H1 (cell line): ENCODE results near the gene HTR1D. TPM values are rescaled to one million over a fixed set of nuclear protein-coding genes. Genes with fewer than 3 reads are reported as not detected.

ENCODE experiments used
- CTCF ChIA-PET: fragments of 300-600 bp; sonication (Branson Sonifier 250); formaldehyde crosslinking; loops from one replicate; lab custom pipeline; 2021; ENCODE audit not compliant: partially characterized antibody; lab: Charles Lee
- POLR2A ChIA-PET: fragments of 300-600 bp; sonication (Branson Sonifier 250); formaldehyde crosslinking; loops from one replicate; lab custom pipeline; 2021; ENCODE audit warnings: inconsistent platforms; ENCODE audit not compliant: partially characterized antibody; lab: Charles Lee
- DNase-seq, 2 experiments: peaks; one replicate each; pipeline versions ENCODE4 v3.0.0 to v3.0.0-alpha.2; 2010 to 2022; ENCODE audit warnings: low spot score in 2 of 2, low read depth in 1 of 2, mixed read lengths in 1 of 2
- FAIRE-seq: peaks from 2 replicates; lab custom pipeline; 2011; peaks lifted over from hg19 to GRCh38; lab: Jason Lieb, UNC
- H2AFZ ChIP-seq: 2 replicates; pipeline ENCODE4 v1.8.1; 2012; ENCODE audit warnings: low read length, inconsistent platforms
- H2AK5ac ChIP-seq: 2 replicates; pipeline ENCODE4 v1.6.1; 2013; ENCODE audit warnings: low read depth, low read length
- H2BK120ac ChIP-seq: replicated peaks from 2 replicates; pipeline ENCODE3; 2013; ENCODE audit warnings: low read depth, low read length, inconsistent platforms
- H2BK12ac ChIP-seq: 2 replicates; pipeline ENCODE4 v1.6.1; 2013; ENCODE audit warnings: low read depth, low read length
- H2BK15ac ChIP-seq: 2 replicates; pipeline ENCODE4 v1.6.1; 2013; ENCODE audit warnings: low read length
- H2BK20ac ChIP-seq: 2 replicates; pipeline ENCODE4 v1.6.1; 2013; ENCODE audit warnings: low read length
- H2BK5ac ChIP-seq: 2 replicates; pipeline ENCODE4 v1.6.1; 2013; ENCODE audit warnings: low read depth, low read length
- H3K14ac ChIP-seq: 2 replicates; pipeline ENCODE4 v1.6.1; 2013; ENCODE audit warnings: inconsistent platforms; ENCODE audit not compliant: insufficient read length
- H3K18ac ChIP-seq: 2 replicates; pipeline ENCODE4 v1.6.1; 2013; ENCODE audit warnings: low read length; ENCODE audit errors: extremely low read depth
- H3K23ac ChIP-seq: 2 replicates; pipeline ENCODE4 v1.6.1; 2013; ENCODE audit warnings: inconsistent platforms; ENCODE audit not compliant: insufficient read length
- H3K23me2 ChIP-seq: 2 replicates; pipeline ENCODE4 v1.6.1; 2013; ENCODE audit warnings: low read depth, low read length
- H3K27ac ChIP-seq: 2 replicates; pipeline ENCODE4 v1.6.1; 2011; ENCODE audit warnings: low read depth, low read length, inconsistent platforms
- H3K27me3 ChIP-seq, 4 experiments: replicated peaks in 1 of 4; 1 replicate in 1 of 4; 2 replicates in 3 of 4; pipeline versions ENCODE4 v1.6.1 to v1.8.1; 2011 to 2013; ENCODE audit warnings: low read length in 3 of 4, mild to moderate bottlenecking in 3 of 4, inconsistent platforms in 2 of 4, mixed read lengths in 2 of 4, moderate library complexity in 1 of 4; ENCODE audit not compliant: control insufficient read depth in 3 of 4, insufficient read depth in 3 of 4; ENCODE audit errors: extremely low read depth in 1 of 4
- H3K36me3 ChIP-seq, 4 experiments: 2 replicates each; pipeline versions ENCODE4 v1.6.1 to v1.8.1; 2011 to 2013; ENCODE audit warnings: mild to moderate bottlenecking in 4 of 4, low read length in 3 of 4, moderate library complexity in 2 of 4, control low read depth in 1 of 4, inconsistent platforms in 1 of 4; ENCODE audit not compliant: insufficient read depth in 4 of 4, control insufficient read depth in 2 of 4
- H3K4ac ChIP-seq: replicated peaks from 2 replicates; pipeline ENCODE3; 2013; ENCODE audit warnings: low read length, low read depth, mixed read lengths, inconsistent platforms; ENCODE audit not compliant: insufficient read length
- H3K4me1 ChIP-seq, 4 experiments: replicated peaks in 1 of 4; 1 replicate in 1 of 4; 2 replicates in 3 of 4; pipeline versions ENCODE4 v1.6.1 to v1.8.1; 2011 to 2013; ENCODE audit warnings: low read length in 3 of 4, inconsistent platforms in 2 of 4, mixed read lengths in 1 of 4; ENCODE audit not compliant: insufficient read depth in 4 of 4, control insufficient read depth in 3 of 4
- H3K4me2 ChIP-seq, 2 experiments: 2 replicates each; pipeline versions ENCODE4 v1.6.1 to v1.8.1; 2011 to 2013; ENCODE audit warnings: low read depth in 2 of 2, low read length in 2 of 2, control low read depth in 1 of 2, inconsistent platforms in 1 of 2, mild to moderate bottlenecking in 1 of 2; ENCODE audit not compliant: insufficient read depth in 1 of 2
- H3K4me3 ChIP-seq, 4 experiments: fragments of 200-600, 300-600 bp in 1 of 4; sonication (generic), shearing (Covaris generic), sonication (Bioruptor Twin) in 1 of 4; 2 replicates each; pipeline versions ENCODE4 v1.5.1 to v1.8.1; 2011 to 2016; ENCODE audit warnings: low read length in 4 of 4, low read depth in 3 of 4, control low read depth in 2 of 4, inconsistent platforms in 2 of 4, mild to moderate bottlenecking in 2 of 4, mixed read lengths in 1 of 4, moderate library complexity in 1 of 4; ENCODE audit not compliant: insufficient read depth in 2 of 4; ENCODE audit errors: extremely low read depth in 1 of 4
- H3K56ac ChIP-seq: replicated peaks from 2 replicates; pipeline ENCODE3; 2013; ENCODE audit warnings: low read depth, mild to moderate bottlenecking, mixed read lengths, low read length, inconsistent platforms; ENCODE audit not compliant: insufficient read length
- H3K79me1 ChIP-seq: 2 replicates; pipeline ENCODE4 v1.6.1; 2013; ENCODE audit warnings: low read depth, low read length, control low read depth
- H3K79me2 ChIP-seq, 2 experiments: 2 replicates each; pipeline versions ENCODE4 v1.6.1 to v1.8.1; 2012 to 2013; ENCODE audit warnings: low read length in 2 of 2, mild to moderate bottlenecking in 2 of 2, inconsistent platforms in 1 of 2; ENCODE audit not compliant: insufficient read depth in 2 of 2, control insufficient read depth in 1 of 2
- H3K9ac ChIP-seq, 4 experiments: replicated peaks in 1 of 4; 1 replicate in 1 of 4; 2 replicates in 3 of 4; pipeline versions ENCODE4 v1.6.1 to v1.8.1; 2011 to 2013; ENCODE audit warnings: low read depth in 3 of 4, low read length in 3 of 4, control low read depth in 2 of 4, mild to moderate bottlenecking in 2 of 4, moderate library complexity in 2 of 4, inconsistent platforms in 1 of 4; ENCODE audit errors: extremely low read depth in 1 of 4
- H3K9me3 ChIP-seq, 2 experiments: 2 replicates each; pipeline versions ENCODE4 v1.6.1 to v1.8.1; 2012 to 2013; ENCODE audit warnings: mild to moderate bottlenecking in 2 of 2, moderate library complexity in 2 of 2, control low read depth in 1 of 2, inconsistent platforms in 1 of 2, low read depth in 1 of 2, low read length in 1 of 2, mixed read lengths in 1 of 2; ENCODE audit not compliant: insufficient read depth in 2 of 2
- H4K20me1 ChIP-seq, 2 experiments: replicated peaks in 1 of 2; 2 replicates each; pipeline versions ENCODE3 to v1.8.1; 2011 to 2013; ENCODE audit warnings: inconsistent platforms in 2 of 2, low read length in 2 of 2, mild to moderate bottlenecking in 1 of 2; ENCODE audit not compliant: insufficient read depth in 2 of 2, control insufficient read depth in 1 of 2
- H4K5ac ChIP-seq: 2 replicates; pipeline ENCODE4 v1.6.1; 2013; ENCODE audit warnings: low read length, low read depth, mixed read lengths, inconsistent platforms; ENCODE audit not compliant: insufficient read length
- H4K8ac ChIP-seq: 2 replicates; pipeline ENCODE4 v1.8.0; 2013; ENCODE audit warnings: mild to moderate bottlenecking, moderate library complexity, low read length, inconsistent platforms; ENCODE audit not compliant: insufficient read depth; ENCODE audit errors: extremely low read depth
- H4K91ac ChIP-seq: replicated peaks from 2 replicates; pipeline ENCODE3; 2013; ENCODE audit warnings: low read length, mixed read lengths, inconsistent platforms; ENCODE audit not compliant: insufficient read length
- BCL11A ChIP-seq, 2 experiments: IDR thresholded peaks; one replicate each; pipeline ENCODE4 v1.6.1; 2011; ENCODE audit warnings: low read depth in 2 of 2, low read length in 2 of 2, mild to moderate bottlenecking in 2 of 2
- E2F6 ChIP-seq: IDR thresholded peaks from 2 replicates; pipeline ENCODE4 v1.6.1; 2012; ENCODE audit warnings: inconsistent platforms
- GTF2F1 ChIP-seq: IDR thresholded peaks from 2 replicates; pipeline ENCODE4 v1.6.1; 2012; ENCODE audit warnings: low read depth, low read length, improper control_type of control experiment, borderline replicate concordance
- JUN ChIP-seq: IDR thresholded peaks from 2 replicates; pipeline ENCODE4 v1.6.1; 2011; ENCODE audit warnings: low read depth, mild to moderate bottlenecking, improper control_type of control experiment, low read length
- KDM1A ChIP-seq: fragments of 200-600, 300-600 bp; sonication (generic); IDR thresholded peaks from 2 replicates; pipeline ENCODE4 v1.7.1; 2016; ENCODE audit warnings: mild to moderate bottlenecking, low read length, borderline replicate concordance
- MAX ChIP-seq: IDR thresholded peaks from 2 replicates; pipeline ENCODE4 v1.6.1; 2012; ENCODE audit warnings: inconsistent platforms
- PHF8 ChIP-seq: fragments of 200-600 bp; sonication (generic); conservative IDR thresholded peaks from 2 replicates; pipeline ENCODE4 v1.7.1; 2012; ENCODE audit warnings: low read depth, mild to moderate bottlenecking, inconsistent platforms, low read length, moderate library complexity
- RAD21 ChIP-seq, 2 experiments: IDR thresholded peaks in 1 of 2; conservative IDR thresholded peaks in 1 of 2; 2 replicates each; pipeline ENCODE4 v1.6.1; 2011; ENCODE audit warnings: low read depth in 2 of 2, low read length in 2 of 2, improper control_type of control experiment in 1 of 2, inconsistent platforms in 1 of 2, mild to moderate bottlenecking in 1 of 2, moderate library complexity in 1 of 2
- TBP ChIP-seq: IDR thresholded peaks from 2 replicates; pipeline ENCODE4 v1.6.1; 2011; ENCODE audit warnings: low read depth, low read length, improper control_type of control experiment
- YY1 ChIP-seq: IDR thresholded peaks from 2 replicates; pipeline ENCODE4 v1.6.1; 2011; ENCODE audit warnings: low read depth, mild to moderate bottlenecking, low read length
- WGBS, 2 experiments: shearing (Covaris generic) in 1 of 2; methylation state at CpG; one replicate each; pipeline versions ENCODE4 v1.1.6 to v1.1.7; 2013 to 2015; ENCODE audit warnings: low lambda C conversion rate in 2 of 2, mixed read lengths in 2 of 2, inconsistent platforms in 1 of 2, low coverage in 1 of 2, missing lambda C conversion rate in 1 of 2; ENCODE audit not compliant: insufficient replicate concordance in 2 of 2, insufficient coverage in 1 of 2, insufficient read length in 1 of 2; ENCODE audit errors: extremely low coverage in 1 of 2, missing lambda C conversion rate in 1 of 2; 5-methylcytosine and 5-hydroxymethylcytosine counted together
- polyA plus RNA-seq, 7 experiments: library from polyadenylated mRNA; depleted of rRNA in 3 of 7; stranded (reverse) in 5 of 7; unstranded in 2 of 7; fragments of >200 nt in 5 of 7; fragments of 200-250 nt in 2 of 7; gene quantifications; 1 replicate in 5 of 7; 2 replicates in 1 of 7; 4 replicates in 1 of 7; pipeline versions ENCODE4 v1.2.1 to v1.2.3, GENCODE V29; 2011 to 2013; ENCODE audit warnings: missing spikeins in 2 of 7, mixed read lengths in 2 of 7
- total RNA-seq: library from RNA; stranded (reverse); fragmentation: NEBNext Ultra II Directional; extraction: Animal tissue kit (Norgen Biotek cat#: 25700); gene quantifications from 2 replicates; pipeline ENCODE4 v1.2.1, GENCODE V29; 2021

Gene HTR1D
- total and polyA plus RNA-seq, 2 of the 8 experiments (the other 6 are each of a cell fraction or from before 2014, with no cell fraction given), result 8.8 to 11.5 TPM

- DNase-seq (peak in 1 of 2 experiments; percentile 65), FAIRE-seq (no peak)
- H3K36me3 ChIP-seq, result peaks cover 0 to 3% (median 3%) of the 10 kb centered on the region in 4 experiments; a peak in 2 of 8 replicates
- ChIA-PET POLR2A (interaction anchor here (1.7 kb wide), 1 partner anchor 43 kb away, joined by 4 read pairs; no protein-coding TSS in a partner anchor), CTCF (interaction anchor here (0.6 to 6.3 kb wide), 24 partner anchors 9 to 245 kb away, joined by 3 to 30 read pairs (median 4); no protein-coding TSS in a partner anchor)
- no peak overlapping the region for H3K56ac ChIP-seq
- H2BK15ac ChIP-seq, result no peak overlapping the region
- no peak overlapping the region for H2BK5ac ChIP-seq
- H3K79me1 ChIP-seq, result peaks cover 3% of the 10 kb centered on the region; the same call in 1 of the 2 replicates
- H3K4me1 ChIP-seq, result peaks cover 0 to 2% (median 0%) of the 10 kb centered on the region in 4 experiments; a peak in 1 of 7 replicates
- no peak overlapping the region for H3K18ac ChIP-seq
- no peak overlapping the region for H3K4ac ChIP-seq
- no peak overlapping the region for H3K14ac ChIP-seq
- H3K27ac ChIP-seq, result no peak overlapping the region
- H3K23ac ChIP-seq, result no peak overlapping the region
- H3K27me3 ChIP-seq, result no peaks in the 10 kb centered on the region
- no peak overlapping the region for H4K8ac ChIP-seq
- WGBS, 2 experiments, result 58% methylated on average over 6 of the region's 6 CpGs; no CpG with 5 or more reads in 1 of the 2 experiments
- H4K5ac ChIP-seq, result no peak overlapping the region
- no peak overlapping the region for H2BK20ac ChIP-seq
- no peak overlapping the region for H4K91ac ChIP-seq
- no peak overlapping the region for H2AK5ac ChIP-seq
- H3K79me2 ChIP-seq, result peaks cover 0 to 2% of the 10 kb centered on the region in 2 experiments; a peak in 1 of 4 replicates
- H3K9me3 ChIP-seq, result no peaks in the 10 kb centered on the region
- no peak overlapping the region for H2BK120ac ChIP-seq
- H3K23me2 ChIP-seq, result no peaks in the 10 kb centered on the region
- H2BK12ac ChIP-seq, result no peak overlapping the region
- no peak overlapping the region for H2AFZ ChIP-seq
- no peak overlapping the region for H3K4me3 ChIP-seq
- no peak overlapping the region for H3K4me2 ChIP-seq
- H3K9ac ChIP-seq, result no peak overlapping the region
- peaks cover 0 to 3% of the 10 kb centered on the region in 2 experiments for H4K20me1 ChIP-seq
- TF ChIP-seq PHF8 (no peak), TBP (no peak), BCL11A (IDR thresholded peaks at IDR 0.05; ENCODE audit: low read depth in 2 of 2, low read length in 2 of 2) (no peak), YY1 (no peak), JUN (no peak), KDM1A (peak; percentile 90; the same call in 1 of the 2 replicates), RAD21 (IDR thresholded peaks at IDR 0.05 in 1 of 2, conservative IDR thresholded peaks at IDR 0.05 in 1 of 2; ENCODE audit: low read depth in 2 of 2, low read length in 2 of 2) (peak; percentile 44 to 69), GTF2F1 (no peak), E2F6 (no peak), MAX (no peak)
Measured at GRCh38 chr1:23210351-23210785, 6.9 kb downstream of the HTR1D start.
